ENCODE results near the gene BCL6.

The BCL6 gene

DNA sequence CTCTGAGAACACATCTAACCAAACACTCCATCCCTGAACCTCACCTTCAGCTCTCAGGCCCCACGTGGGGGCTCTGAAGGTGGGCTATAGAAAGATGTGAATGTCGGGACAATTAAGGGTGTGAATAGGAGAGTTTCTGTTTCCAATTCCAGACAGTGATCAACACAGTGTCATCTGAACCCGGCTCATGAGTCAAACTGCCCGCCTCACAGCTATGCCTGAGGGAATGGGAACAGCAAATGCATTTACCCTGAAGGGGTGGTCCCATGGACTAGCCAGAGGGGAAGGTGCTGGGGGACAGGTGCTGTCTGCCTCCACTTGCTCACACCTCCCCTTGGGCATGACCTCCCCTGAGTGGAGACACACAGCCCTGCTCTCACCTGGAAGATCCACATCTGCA is 49.2 kb downstream of the BCL6 start:
- no peak overlapping the region for H3K4me3 ChIP-seq (ENCODE audit: low read depth, low read length, poor library complexity, severe bottlenecking)
- no peak overlapping the region for H2AFZ ChIP-seq (ENCODE audit: low read length)
- H3K27me3 ChIP-seq (ENCODE audit: insufficient read depth, low read length) = peaks cover 24% of the 10 kb centered on the region; the same call in 1 of the 2 replicates
- TF ChIP-seq CTCF (IDR thresholded peaks at IDR 0.05; ENCODE audit: low read length) (no peak), EZH2 (IDR thresholded peaks at IDR 0.05; ENCODE audit: borderline replicate concordance, low read length) (no peak)
- H3F3A ChIP-seq (ENCODE audit: insufficient read depth, low read length) = no peaks in the 10 kb centered on the region
- no peak overlapping the region for H3K4me2 ChIP-seq (ENCODE audit: low read length)
- no peaks in the 10 kb centered on the region for H3K79me2 ChIP-seq (ENCODE audit: insufficient read depth, low read length)
- no peaks in the 10 kb centered on the region for H3K9me2 ChIP-seq (ENCODE audit: low read depth, low read length)
- no peak overlapping the region for H3K27ac ChIP-seq (ENCODE audit: low read depth, low read length, poor library complexity, severe bottlenecking)
- no peak overlapping the region for H3K9ac ChIP-seq (ENCODE audit: low read length)
- no peaks in the 10 kb centered on the region for H3K9me3 ChIP-seq (ENCODE audit: low read length)
- H3K36me3 ChIP-seq (ENCODE audit: insufficient read depth, low read length) = no peaks in the 10 kb centered on the region
- H4K20me1 ChIP-seq (ENCODE audit: insufficient read depth, low read length) = no peaks in the 10 kb centered on the region
- no peaks in the 10 kb centered on the region for H3K4me1 ChIP-seq (ENCODE audit: insufficient read depth, low read length, severe bottlenecking)

DNA sequence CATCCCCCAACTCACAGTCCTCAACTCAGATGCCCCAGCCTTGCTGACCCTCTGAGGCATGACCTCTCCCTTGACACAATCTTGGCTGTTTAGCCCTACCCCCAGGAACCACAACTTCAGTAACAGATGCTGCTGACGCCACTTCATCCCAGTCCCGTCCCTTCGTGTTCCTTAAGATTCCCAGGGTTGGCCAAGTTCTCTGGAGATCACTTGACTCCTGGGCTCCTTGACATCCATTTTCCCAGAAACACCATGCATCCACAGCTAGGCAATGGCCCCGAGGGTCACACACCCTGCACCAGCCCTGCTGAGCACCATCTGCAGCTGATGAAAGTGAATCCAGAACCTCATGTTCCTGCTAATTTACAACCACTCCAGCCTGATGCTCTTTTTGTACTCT is 49.8 kb downstream of the BCL6 start:
- Histone ChIP-seq H3K9me2 (ENCODE audit: low read depth, low read length) (no peaks in the 10 kb centered on the region), H3K4me2 (ENCODE audit: low read length) (no peak overlapping the region)
- TF ChIP-seq EZH2 (IDR thresholded peaks at IDR 0.05; ENCODE audit: borderline replicate concordance, low read length) = no peak
- TF ChIP-seq CTCF (IDR thresholded peaks at IDR 0.05; ENCODE audit: low read length) = no peak

GRCh38 chr3:187694801-187695200 is 50.5 kb downstream of the BCL6 start:
- H3K79me2 ChIP-seq (ENCODE audit: insufficient read depth, low read length) = no peaks in the 10 kb centered on the region
- H3K36me3 ChIP-seq (ENCODE audit: insufficient read depth, low read length) = no peaks in the 10 kb centered on the region
- no peaks in the 10 kb centered on the region for H3F3A ChIP-seq (ENCODE audit: insufficient read depth, low read length)
- no peak overlapping the region for H3K27ac ChIP-seq (ENCODE audit: low read depth, low read length, poor library complexity, severe bottlenecking)
- H4K20me1 ChIP-seq (ENCODE audit: insufficient read depth, low read length) = no peaks in the 10 kb centered on the region
- H3K4me3 ChIP-seq (ENCODE audit: low read depth, low read length, poor library complexity, severe bottlenecking) = no peak overlapping the region
- H3K9me2 ChIP-seq (ENCODE audit: low read depth, low read length) = no peaks in the 10 kb centered on the region
- H3K4me2 ChIP-seq (ENCODE audit: low read length) = no peak overlapping the region
- H2AFZ ChIP-seq (ENCODE audit: low read length) = no peak overlapping the region
- peaks cover 20% of the 10 kb centered on the region; the same call in 1 of the 2 replicates for H3K27me3 ChIP-seq (ENCODE audit: insufficient read depth, low read length)
- TF ChIP-seq EZH2 (IDR thresholded peaks at IDR 0.05; ENCODE audit: borderline replicate concordance, low read length) (no peak), CTCF (IDR thresholded peaks at IDR 0.05; ENCODE audit: low read length) (no peak)
- no peaks in the 10 kb centered on the region for H3K4me1 ChIP-seq (ENCODE audit: insufficient read depth, low read length, severe bottlenecking)
- H3K9ac ChIP-seq (ENCODE audit: low read length) = no peak overlapping the region
- H3K9me3 ChIP-seq (ENCODE audit: low read length) = no peaks in the 10 kb centered on the region

More for the DNA sequence above, 49.8 kb downstream of the BCL6 start:
- Histone ChIP-seq H2AFZ (ENCODE audit: low read length) (no peak overlapping the region), H3K79me2 (ENCODE audit: insufficient read depth, low read length) (no peaks in the 10 kb centered on the region), H3K36me3 (ENCODE audit: insufficient read depth, low read length) (no peaks in the 10 kb centered on the region), H3K4me1 (ENCODE audit: insufficient read depth, low read length, severe bottlenecking) (no peaks in the 10 kb centered on the region), H3K4me3 (ENCODE audit: low read depth, low read length, poor library complexity, severe bottlenecking) (no peak overlapping the region), H4K20me1 (ENCODE audit: insufficient read depth, low read length) (no peaks in the 10 kb centered on the region), H3K9me3 (ENCODE audit: low read length) (no peaks in the 10 kb centered on the region), H3F3A (ENCODE audit: insufficient read depth, low read length) (no peaks in the 10 kb centered on the region), H3K9ac (ENCODE audit: low read length) (no peak overlapping the region), H3K27ac (ENCODE audit: low read depth, low read length, poor library complexity, severe bottlenecking) (no peak overlapping the region), H3K27me3 (ENCODE audit: insufficient read depth, low read length) (peaks cover 24% of the 10 kb centered on the region; the same call in 1 of the 2 replicates)
